HEK293T (cell line): ENCODE results near the gene C22orf31.

Experiments used
- FOXM1 ChIP-seq: fragments of 450-650 bp; IDR thresholded peaks from 2 replicates; pipeline ENCODE4 v1.6.1; 2017; ENCODE audit warnings: mild to moderate bottlenecking, borderline replicate concordance
- PKNOX1 ChIP-seq: fragments of 450-650 bp; IDR thresholded peaks from 2 replicates; pipeline ENCODE4 v1.6.1; 2016

GRCh38 chr22:29069463-29069862, 7.8 kb upstream of the C22orf31 start:
- TF ChIP-seq PKNOX1, result no peak
- no peak for TF ChIP-seq FOXM1
